DOHH2 (cell line): ENCODE data around the gene PITPNM3.

Experiments
- H3F3A ChIP-seq: fragments of 200-600 bp; sonication (generic), shearing (Covaris generic); 2 replicates; pipeline ENCODE4 v1.6.0; 2016; ENCODE audit warnings: antibody characterized with exemption, mild to moderate bottlenecking; ENCODE audit not compliant: control insufficient read depth, insufficient read depth
- H3K27ac ChIP-seq: fragments of 200-600 bp; sonication (generic); 2 replicates; pipeline ENCODE4 v1.5.1; 2014; ENCODE audit warnings: low read depth, mild to moderate bottlenecking, low read length, moderate library complexity
- H3K27me3 ChIP-seq: fragments of 200-600 bp; sonication (generic); 2 replicates; pipeline ENCODE4 v1.6.1; 2014; ENCODE audit warnings: mild to moderate bottlenecking, low read length, mixed read lengths; ENCODE audit not compliant: control insufficient read depth
- H3K36me3 ChIP-seq: fragments of 200-600 bp; sonication (generic); 2 replicates; pipeline ENCODE4 v1.6.1; 2014; ENCODE audit warnings: mild to moderate bottlenecking, low read length, moderate library complexity, mixed read lengths; ENCODE audit not compliant: control insufficient read depth
- H3K4me1 ChIP-seq: fragments of 200-600 bp; sonication (generic); 2 replicates; pipeline ENCODE4 v1.6.1; 2014; ENCODE audit warnings: mild to moderate bottlenecking, low read length, mixed read lengths; ENCODE audit not compliant: control insufficient read depth
- H3K4me2 ChIP-seq: fragments of 200-600 bp; sonication (generic); 2 replicates; pipeline ENCODE4 v1.6.0; 2014; ENCODE audit warnings: mild to moderate bottlenecking, low read length, moderate library complexity
- H3K4me3 ChIP-seq: fragments of 200-600 bp; sonication (generic); 2 replicates; pipeline ENCODE4 v1.5.1; 2014; ENCODE audit warnings: mild to moderate bottlenecking, low read length, mixed read lengths
- H3K79me2 ChIP-seq: fragments of 200-600 bp; sonication (generic); 2 replicates; pipeline ENCODE4 v1.6.1; 2014; ENCODE audit warnings: mild to moderate bottlenecking, low read length, mixed read lengths; ENCODE audit not compliant: control insufficient read depth
- H3K9me2 ChIP-seq: fragments of 200-600 bp; sonication (generic); replicated peaks from 2 replicates; pipeline ENCODE4 v1.6.1; 2014; ENCODE audit warnings: mild to moderate bottlenecking, low read length, mixed read lengths; ENCODE audit not compliant: control insufficient read depth
- H3K9me3 ChIP-seq: fragments of 200-600 bp; sonication (generic); 2 replicates; pipeline ENCODE4 v1.6.1; 2014; ENCODE audit warnings: antibody characterized with exemption, low read length, mixed read lengths; ENCODE audit not compliant: control insufficient read depth, insufficient read depth
- H4K20me1 ChIP-seq: fragments of 200-600 bp; sonication (generic); 2 replicates; pipeline ENCODE4 v1.6.0; 2014; ENCODE audit warnings: low read depth, mild to moderate bottlenecking, antibody characterized with exemption, low read length, moderate library complexity; ENCODE audit not compliant: control insufficient read depth, insufficient read depth
- CTCF ChIP-seq: fragments of 200-600 bp; sonication (generic); IDR thresholded peaks from one replicate; pipeline ENCODE4 v1.5.1; 2014; ENCODE audit warnings: antibody characterized with exemption, mild to moderate bottlenecking, low read depth, low read length; ENCODE audit not compliant: poor library complexity, severe bottlenecking
- EZH2phosphoT487 ChIP-seq: fragments of 200-600 bp; sonication (generic); IDR thresholded peaks from 2 replicates; pipeline ENCODE4 v1.6.1; 2017; ENCODE audit warnings: borderline replicate concordance, mild to moderate bottlenecking, antibody characterized with exemption, low read length, moderate library complexity, mixed read lengths

Gene PITPNM3

DNA sequence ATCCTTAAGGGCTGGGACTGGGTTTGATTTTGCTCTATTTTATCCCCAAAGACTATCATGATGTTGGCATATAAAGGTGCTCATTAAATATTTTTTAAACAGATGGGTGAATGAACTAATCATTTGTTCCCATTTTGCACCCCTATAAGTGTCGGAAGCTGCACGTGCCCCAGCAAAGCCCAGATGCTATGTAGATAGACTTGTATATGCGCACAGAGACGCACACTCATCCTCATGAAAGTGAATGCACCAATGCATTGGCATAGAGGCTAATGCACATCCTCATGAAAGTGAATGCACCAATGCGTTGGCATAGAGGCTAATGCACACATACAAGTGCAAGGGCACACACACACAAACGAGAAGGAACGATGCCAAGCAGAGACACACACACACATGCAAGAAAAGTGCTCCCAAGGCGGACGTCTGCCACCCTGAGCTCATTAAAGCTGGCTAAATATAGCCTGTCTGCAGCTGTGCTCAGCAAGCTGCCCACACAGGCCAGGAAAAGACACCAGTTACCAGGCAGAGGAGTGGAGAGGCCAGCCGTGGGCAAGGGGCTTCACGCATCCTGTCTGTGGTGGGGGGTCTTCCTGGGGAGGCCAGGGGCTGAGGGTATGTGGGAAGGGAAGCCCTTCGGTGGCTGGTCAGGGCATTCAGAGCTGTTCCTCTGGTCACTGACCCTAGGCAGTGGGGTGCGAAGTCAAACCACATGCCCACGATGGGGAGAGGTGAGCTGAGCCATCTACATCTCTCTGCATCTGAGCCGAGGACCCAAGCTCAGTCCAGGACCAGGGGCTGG lies 59.5 kb downstream of the PITPNM3 start:
- H3K79me2 ChIP-seq: no peaks in the 10 kb centered on the region
- no peaks in the 10 kb centered on the region for H3F3A ChIP-seq
- no peaks in the 10 kb centered on the region for H3K9me2 ChIP-seq
- no peak for TF ChIP-seq EZH2phosphoT487
- no peak for TF ChIP-seq CTCF
- H3K4me3 ChIP-seq: peak overlapping the region; percentile 41
- H3K27ac ChIP-seq: no peak overlapping the region
- peaks cover 20% of the 10 kb centered on the region for H3K4me1 ChIP-seq
- no peaks in the 10 kb centered on the region; the same call in 1 of the 2 replicates for H3K27me3 ChIP-seq
- H4K20me1 ChIP-seq: no peaks in the 10 kb centered on the region
- no peaks in the 10 kb centered on the region for H3K9me3 ChIP-seq
- H3K36me3 ChIP-seq: no peaks in the 10 kb centered on the region
- H3K4me2 ChIP-seq: peak overlapping the region; percentile 65

GRCh38 chr17:6496116-6496481 lies 60.3 kb downstream of the PITPNM3 start:
- H3K36me3 ChIP-seq: no peaks in the 10 kb centered on the region
- H4K20me1 ChIP-seq: no peaks in the 10 kb centered on the region
- no peaks in the 10 kb centered on the region for H3K79me2 ChIP-seq
- H3F3A ChIP-seq: no peaks in the 10 kb centered on the region
- no peaks in the 10 kb centered on the region for H3K9me2 ChIP-seq
- no peaks in the 10 kb centered on the region for H3K9me3 ChIP-seq
- peaks cover 20% of the 10 kb centered on the region for H3K4me1 ChIP-seq
- TF ChIP-seq CTCF (no peak), EZH2phosphoT487 (no peak)
- H3K4me3 ChIP-seq: peak overlapping the region; percentile 41
- no peak overlapping the region for H3K27ac ChIP-seq
- H3K27me3 ChIP-seq: no peaks in the 10 kb centered on the region; the same call in 1 of the 2 replicates
- H3K4me2 ChIP-seq: peak overlapping the region; percentile 65

DNA sequence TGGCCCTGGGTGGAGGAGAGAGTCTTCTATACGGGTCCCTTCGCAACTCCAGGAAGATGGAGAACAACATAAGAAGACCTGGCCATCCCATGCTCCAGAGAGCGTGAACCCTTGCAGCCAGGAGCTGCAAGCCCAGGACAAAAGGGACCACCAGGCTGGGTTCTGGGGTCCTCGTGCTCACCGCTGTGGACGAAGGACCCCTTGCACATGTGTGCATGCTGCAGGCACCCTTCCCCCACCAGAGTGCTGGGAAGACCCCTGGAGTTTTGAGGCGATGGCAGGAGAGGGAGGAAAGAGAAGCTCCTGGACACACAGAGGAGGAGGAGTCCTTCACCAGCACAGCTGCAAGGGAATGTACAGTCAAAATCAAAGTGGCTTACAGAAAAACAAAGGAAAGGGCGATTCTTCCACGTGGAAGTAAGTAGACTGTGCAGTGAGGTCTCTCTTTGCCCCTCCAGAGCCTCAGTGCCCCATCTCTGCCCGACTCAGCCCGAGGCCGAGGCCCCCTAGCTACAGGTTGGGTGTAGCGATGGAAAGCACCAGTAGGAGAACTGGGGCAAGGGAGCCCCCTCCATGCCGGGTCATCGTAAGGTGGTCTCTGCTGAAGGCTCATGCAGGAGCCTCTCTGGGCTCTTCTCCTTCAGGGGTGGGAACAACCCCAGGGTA lies 60.8 kb downstream of the PITPNM3 start:
- TF ChIP-seq EZH2phosphoT487 (no peak), CTCF (peak; percentile 35)
- H3K27ac ChIP-seq: no peak overlapping the region
- no peaks in the 10 kb centered on the region for H4K20me1 ChIP-seq
- H3K9me2 ChIP-seq: no peaks in the 10 kb centered on the region
- no peaks in the 10 kb centered on the region; the same call in 1 of the 2 replicates for H3K27me3 ChIP-seq
- peak overlapping the region; percentile 41 for H3K4me3 ChIP-seq
- H3F3A ChIP-seq: no peaks in the 10 kb centered on the region
- H3K4me1 ChIP-seq: peaks cover 20% of the 10 kb centered on the region
- H3K36me3 ChIP-seq: no peaks in the 10 kb centered on the region
- H3K79me2 ChIP-seq: no peaks in the 10 kb centered on the region
- no peaks in the 10 kb centered on the region for H3K9me3 ChIP-seq
- peak overlapping the region; percentile 65 for H3K4me2 ChIP-seq
